ENCODE results near the gene CBX8.

Gene CBX8

DNA sequence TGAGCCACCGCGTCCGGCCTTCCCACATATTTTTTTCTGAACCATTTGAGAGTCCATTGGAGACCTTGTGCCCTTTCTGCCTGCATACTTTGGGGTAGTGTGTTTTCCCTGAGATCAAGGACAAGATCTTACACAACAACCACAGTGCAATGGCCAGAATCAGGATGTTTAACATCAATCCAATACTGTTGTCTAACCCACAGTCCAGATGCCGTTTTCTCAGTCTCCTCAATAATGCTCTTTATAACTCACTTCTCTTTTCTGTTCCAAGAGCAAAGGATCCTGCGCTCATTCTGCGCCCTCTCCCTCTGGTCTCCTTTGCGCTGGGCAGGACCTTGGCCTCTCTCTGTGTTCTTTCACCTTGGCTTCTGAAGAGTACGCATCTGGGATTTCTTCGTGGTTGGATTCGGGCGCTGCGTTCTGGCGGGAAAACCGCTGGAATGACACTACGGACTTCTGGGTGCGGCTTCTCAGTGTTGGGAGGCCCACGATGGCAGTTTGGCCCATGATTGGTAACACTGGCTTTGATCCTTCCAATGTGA is 25.8 kb upstream of the CBX8 start:
- Histone ChIP-seq H3K27ac (ENCODE audit: low read length, poor library complexity, severe bottlenecking) (no peak overlapping the region), H2BK5ac (ENCODE audit: low read depth, low read length, poor library complexity, severe bottlenecking) (no peak overlapping the region), H3K4me2 (ENCODE audit: low read length, poor library complexity, severe bottlenecking) (no peak overlapping the region), H3K79me1 (replicated peaks; ENCODE audit: low read length, poor library complexity, severe bottlenecking) (no peaks in the 10 kb centered on the region), H2BK120ac (ENCODE audit: low read depth, low read length) (no peak overlapping the region), H2AK5ac (ENCODE audit: low read length, severe bottlenecking) (no peak overlapping the region), H4K8ac (ENCODE audit: low read length) (no peak overlapping the region), H3K27me3 (ENCODE audit: control insufficient read depth in 1 of 2, insufficient read depth in 1 of 2, low read length in 2 of 2) (peaks cover 36 to 82% of the 10 kb centered on the region in 2 experiments), H2BK15ac (ENCODE audit: low read depth, poor library complexity, severe bottlenecking) (no peak overlapping the region), H3K9ac (ENCODE audit: low read length) (no peak overlapping the region), H3K23ac (ENCODE audit: low read length in 2 of 2) (no peak overlapping the region), H3K4me3 (ENCODE audit: insufficient read depth in 1 of 2, low read depth in 1 of 2, low read length in 2 of 2) (no peak overlapping the region), H3K9me3 (ENCODE audit: control insufficient read depth, low read length) (no peaks in the 10 kb centered on the region), H4K91ac (ENCODE audit: low read length) (no peak overlapping the region), H3K4ac (ENCODE audit: low read depth in 1 of 2, low read length in 2 of 2) (no peak overlapping the region), H3K4me1 (ENCODE audit: control insufficient read depth, insufficient read depth, low read depth, low read length) (peaks cover 2% of the 10 kb centered on the region), H3K18ac (ENCODE audit: low read depth in 1 of 2, low read length in 2 of 2) (no peak overlapping the region), H3K36me3 (ENCODE audit: control insufficient read depth in 1 of 2, insufficient read depth in 2 of 2, low read depth in 1 of 2, low read length in 2 of 2) (no peaks in the 10 kb centered on the region), H3K14ac (ENCODE audit: low read length in 2 of 2) (no peak overlapping the region), H2AFZ (ENCODE audit: low read depth, low read length) (no peak overlapping the region), H2BK12ac (ENCODE audit: low read length in 2 of 2) (no peak overlapping the region)
- no peak for DNase-seq
- WGBS: 95% methylated on average over 17 of the region's 17 CpGs

- H3K23ac ChIP-seq (ENCODE audit: low read length in 2 of 2): no peak overlapping the region
- DNase-seq: no peak
- H3K14ac ChIP-seq (ENCODE audit: low read length in 2 of 2): no peak overlapping the region
- no peak overlapping the region for H3K18ac ChIP-seq (ENCODE audit: low read depth in 1 of 2, low read length in 2 of 2)
- peaks cover 47 to 86% of the 10 kb centered on the region in 2 experiments for H3K27me3 ChIP-seq (ENCODE audit: control insufficient read depth in 1 of 2, insufficient read depth in 1 of 2, low read length in 2 of 2)
- no peak overlapping the region for H3K4me3 ChIP-seq (ENCODE audit: insufficient read depth in 1 of 2, low read depth in 1 of 2, low read length in 2 of 2)
- H3K9ac ChIP-seq (ENCODE audit: low read length): no peak overlapping the region
- no peak overlapping the region for H3K4me2 ChIP-seq (ENCODE audit: low read length, poor library complexity, severe bottlenecking)
- no peak overlapping the region for H4K91ac ChIP-seq (ENCODE audit: low read length)
- no peak overlapping the region for H2BK12ac ChIP-seq (ENCODE audit: low read length in 2 of 2)
- WGBS: 85% methylated on average over 11 of the region's 12 CpGs
- no peak overlapping the region for H2BK120ac ChIP-seq (ENCODE audit: low read depth, low read length)
- H3K9me3 ChIP-seq (ENCODE audit: control insufficient read depth, low read length): no peaks in the 10 kb centered on the region
- H2AK5ac ChIP-seq (ENCODE audit: low read length, severe bottlenecking): no peak overlapping the region
- no peak overlapping the region for H2BK5ac ChIP-seq (ENCODE audit: low read depth, low read length, poor library complexity, severe bottlenecking)
- H4K8ac ChIP-seq (ENCODE audit: low read length): peak overlapping the region; percentile 19
- H2AFZ ChIP-seq (ENCODE audit: low read depth, low read length): no peak overlapping the region
- H3K79me1 ChIP-seq (replicated peaks; ENCODE audit: low read length, poor library complexity, severe bottlenecking): no peaks in the 10 kb centered on the region
- no peaks in the 10 kb centered on the region for H3K36me3 ChIP-seq (ENCODE audit: control insufficient read depth in 1 of 2, insufficient read depth in 2 of 2, low read depth in 1 of 2, low read length in 2 of 2)
- H2BK15ac ChIP-seq (ENCODE audit: low read depth, poor library complexity, severe bottlenecking): no peak overlapping the region
- H3K27ac ChIP-seq (ENCODE audit: low read length, poor library complexity, severe bottlenecking): no peak overlapping the region
- no peaks in the 10 kb centered on the region for H3K4me1 ChIP-seq (ENCODE audit: control insufficient read depth, insufficient read depth, low read depth, low read length)
- H3K4ac ChIP-seq (ENCODE audit: low read depth in 1 of 2, low read length in 2 of 2): no peak overlapping the region
Observed at GRCh38 chr17:79821331-79822095, 24.6 kb upstream of the CBX8 start.

DNA sequence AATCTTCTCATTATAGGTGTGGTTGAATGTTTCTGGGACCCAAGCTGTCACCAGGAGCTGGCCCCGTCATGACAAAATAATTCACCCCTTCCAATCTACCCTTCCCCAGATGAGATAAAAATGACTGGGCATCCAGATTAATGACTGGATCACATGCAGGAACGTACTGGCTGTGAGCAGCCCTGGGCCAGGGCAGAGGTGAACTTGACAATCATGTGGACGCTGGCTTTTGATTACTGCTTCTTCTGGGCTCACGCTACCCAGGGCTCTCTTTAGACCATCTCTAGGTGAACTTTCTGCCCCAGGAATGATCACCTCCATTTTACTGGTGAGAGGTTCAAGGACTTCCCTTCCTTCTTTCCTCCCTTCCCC is 24.1 kb upstream of the CBX8 start:
- no peak for DNase-seq
- no peaks in the 10 kb centered on the region for H3K79me1 ChIP-seq (replicated peaks; ENCODE audit: low read length, poor library complexity, severe bottlenecking)
- H3K14ac ChIP-seq (ENCODE audit: low read length in 2 of 2): no peak overlapping the region
- no peak overlapping the region for H2BK5ac ChIP-seq (ENCODE audit: low read depth, low read length, poor library complexity, severe bottlenecking)
- H2BK120ac ChIP-seq (ENCODE audit: low read depth, low read length): no peak overlapping the region
- H2AFZ ChIP-seq (ENCODE audit: low read depth, low read length): no peak overlapping the region
- H2BK15ac ChIP-seq (ENCODE audit: low read depth, poor library complexity, severe bottlenecking): no peak overlapping the region
- H3K18ac ChIP-seq (ENCODE audit: low read depth in 1 of 2, low read length in 2 of 2): no peak overlapping the region
- no peak overlapping the region for H3K27ac ChIP-seq (ENCODE audit: low read length, poor library complexity, severe bottlenecking)
- no peak overlapping the region for H3K23ac ChIP-seq (ENCODE audit: low read length in 2 of 2)
- H3K4me2 ChIP-seq (ENCODE audit: low read length, poor library complexity, severe bottlenecking): no peak overlapping the region
- H2AK5ac ChIP-seq (ENCODE audit: low read length, severe bottlenecking): no peak overlapping the region
- no peak overlapping the region for H2BK12ac ChIP-seq (ENCODE audit: low read length in 2 of 2)
- no peak overlapping the region for H4K8ac ChIP-seq (ENCODE audit: low read length)
- H3K27me3 ChIP-seq (ENCODE audit: control insufficient read depth in 1 of 2, insufficient read depth in 1 of 2, low read length in 2 of 2): peaks cover 53 to 86% of the 10 kb centered on the region in 2 experiments
- 88% methylated on average over 4 of the region's 4 CpGs for WGBS
- no peak overlapping the region for H3K4me3 ChIP-seq (ENCODE audit: insufficient read depth in 1 of 2, low read depth in 1 of 2, low read length in 2 of 2)
- no peaks in the 10 kb centered on the region for H3K4me1 ChIP-seq (ENCODE audit: control insufficient read depth, insufficient read depth, low read depth, low read length)
- no peaks in the 10 kb centered on the region for H3K36me3 ChIP-seq (ENCODE audit: control insufficient read depth in 1 of 2, insufficient read depth in 2 of 2, low read depth in 1 of 2, low read length in 2 of 2)
- no peak overlapping the region for H3K9ac ChIP-seq (ENCODE audit: low read length)
- H3K4ac ChIP-seq (ENCODE audit: low read depth in 1 of 2, low read length in 2 of 2): no peak overlapping the region
- H4K91ac ChIP-seq (ENCODE audit: low read length): no peak overlapping the region
- H3K9me3 ChIP-seq (ENCODE audit: control insufficient read depth, low read length): no peaks in the 10 kb centered on the region

DNA sequence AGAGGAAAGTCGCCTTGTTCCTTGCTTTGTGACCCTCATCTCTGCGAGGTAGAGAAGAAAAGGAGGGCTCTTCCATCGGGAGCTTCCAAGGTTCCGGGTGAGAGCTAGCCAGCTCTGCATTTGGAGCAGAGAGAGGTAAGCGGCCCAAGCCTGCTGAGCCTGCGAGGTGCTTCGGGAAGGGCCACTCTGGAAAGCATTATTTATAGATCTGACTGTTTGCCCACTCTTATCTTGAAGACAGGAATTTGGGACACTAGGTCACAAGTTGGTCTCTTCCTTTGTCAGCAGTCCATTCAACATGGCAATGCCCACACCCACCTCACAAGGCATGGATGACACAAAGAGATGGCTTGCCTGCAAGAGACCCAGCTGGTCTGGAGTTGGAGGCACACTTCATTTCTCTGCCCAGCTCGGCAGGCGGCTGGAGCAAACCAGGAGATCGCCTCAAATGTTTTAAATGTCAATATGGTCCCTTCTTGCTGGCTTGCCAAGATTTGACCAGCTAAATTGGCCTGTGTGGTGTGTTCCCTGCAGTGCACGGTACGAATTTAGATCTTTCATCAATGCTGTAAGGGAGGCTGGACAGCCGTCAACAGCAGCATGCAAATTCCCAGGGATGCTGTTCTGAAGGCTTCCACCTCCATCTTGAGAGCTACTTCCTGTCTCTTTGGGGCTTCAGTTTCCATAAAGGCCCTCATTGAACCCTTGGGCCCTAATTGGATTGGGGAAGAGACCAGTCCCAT is 22.8 kb upstream of the CBX8 start:
- Histone ChIP-seq H3K4ac (ENCODE audit: low read depth in 1 of 2, low read length in 2 of 2) (no peak overlapping the region), H2BK120ac (ENCODE audit: low read depth, low read length) (no peak overlapping the region), H3K27me3 (ENCODE audit: control insufficient read depth in 1 of 2, insufficient read depth in 1 of 2, low read length in 2 of 2) (peaks cover 58 to 86% of the 10 kb centered on the region in 2 experiments), H3K23ac (ENCODE audit: low read length in 2 of 2) (no peak overlapping the region), H3K27ac (ENCODE audit: low read length, poor library complexity, severe bottlenecking) (no peak overlapping the region), H3K9me3 (ENCODE audit: control insufficient read depth, low read length) (no peaks in the 10 kb centered on the region), H3K4me2 (ENCODE audit: low read length, poor library complexity, severe bottlenecking) (no peak overlapping the region), H3K4me3 (ENCODE audit: insufficient read depth in 1 of 2, low read depth in 1 of 2, low read length in 2 of 2) (no peak overlapping the region), H3K4me1 (ENCODE audit: control insufficient read depth, insufficient read depth, low read depth, low read length) (peaks cover 10% of the 10 kb centered on the region), H4K8ac (ENCODE audit: low read length) (no peak overlapping the region), H3K18ac (ENCODE audit: low read depth in 1 of 2, low read length in 2 of 2) (no peak overlapping the region), H2AFZ (ENCODE audit: low read depth, low read length) (no peak overlapping the region), H3K79me1 (replicated peaks; ENCODE audit: low read length, poor library complexity, severe bottlenecking) (no peaks in the 10 kb centered on the region), H2AK5ac (ENCODE audit: low read length, severe bottlenecking) (no peak overlapping the region), H4K91ac (ENCODE audit: low read length) (no peak overlapping the region), H3K14ac (ENCODE audit: low read length in 2 of 2) (no peak overlapping the region), H2BK15ac (ENCODE audit: low read depth, poor library complexity, severe bottlenecking) (no peak overlapping the region), H2BK5ac (ENCODE audit: low read depth, low read length, poor library complexity, severe bottlenecking) (no peak overlapping the region), H2BK12ac (ENCODE audit: low read length in 2 of 2) (no peak overlapping the region), H3K9ac (ENCODE audit: low read length) (no peak overlapping the region), H3K36me3 (ENCODE audit: control insufficient read depth in 1 of 2, insufficient read depth in 2 of 2, low read depth in 1 of 2, low read length in 2 of 2) (no peaks in the 10 kb centered on the region)
- WGBS: 86% methylated on average over 13 of the region's 13 CpGs
- no peak for DNase-seq

Measured in mesenchymal stem cell (in vitro differentiated cells and primary cell).